Osteoblast (primary cell): ENCODE measurements around the gene PTBP2. TPM values are rescaled to one million over a fixed set of nuclear protein-coding genes. Genes with fewer than 3 reads are reported as not detected.

ENCODE experiments used
- DNase-seq: peaks from one replicate; pipeline ENCODE4 v3.0.0; 2011; ENCODE audit warnings: low spot score, mixed read lengths; ENCODE audit not compliant: insufficient read length; ENCODE audit errors: missing footprints
- H2AFZ ChIP-seq: 2 replicates; pipeline ENCODE4 v1.6.0; 2011; ENCODE audit warnings: mild to moderate bottlenecking, low read length
- H3K27ac ChIP-seq: 2 replicates; pipeline ENCODE4 v1.5.1; 2011; ENCODE audit warnings: mild to moderate bottlenecking, low read depth, low read length, moderate library complexity
- H3K27me3 ChIP-seq: 2 replicates; pipeline ENCODE4 v1.6.0; 2012; ENCODE audit warnings: mild to moderate bottlenecking, control low read depth, inconsistent platforms, low read length, moderate library complexity; ENCODE audit not compliant: insufficient read depth
- H3K36me3 ChIP-seq: 2 replicates; pipeline ENCODE4 v1.5.1; 2011; ENCODE audit warnings: mild to moderate bottlenecking, low read length, control low read depth, moderate library complexity; ENCODE audit not compliant: insufficient read depth
- H3K4me1 ChIP-seq: 2 replicates; pipeline ENCODE4 v1.5.1; 2011; ENCODE audit warnings: mild to moderate bottlenecking, low read length, control low read depth, moderate library complexity; ENCODE audit not compliant: insufficient read depth
- H3K4me2 ChIP-seq: 2 replicates; pipeline ENCODE4 v1.6.0; 2011; ENCODE audit warnings: mild to moderate bottlenecking, low read length; ENCODE audit not compliant: insufficient read depth
- H3K4me3 ChIP-seq: fragments of 200-600 bp; sonication (generic); 3 replicates; pipeline ENCODE4 v1.5.1; 2012; ENCODE audit warnings: mild to moderate bottlenecking, low read length, inconsistent platforms; ENCODE audit not compliant: insufficient read depth
- H3K79me2 ChIP-seq: 2 replicates; pipeline ENCODE4 v1.6.0; 2012; ENCODE audit warnings: mild to moderate bottlenecking, low read length, control low read depth, inconsistent platforms; ENCODE audit not compliant: insufficient read depth
- H3K9me3 ChIP-seq: 2 replicates; pipeline ENCODE4 v1.5.1; 2011; ENCODE audit warnings: low read depth, low read length, control low read depth
- H4K20me1 ChIP-seq: 2 replicates; pipeline ENCODE4 v1.6.0; 2012; ENCODE audit warnings: mild to moderate bottlenecking, low read length, control low read depth; ENCODE audit not compliant: insufficient read depth
- CTCF ChIP-seq: IDR thresholded peaks from 2 replicates; pipeline ENCODE4 v1.5.1; 2011; ENCODE audit warnings: mild to moderate bottlenecking, low read depth, low read length, moderate library complexity; ENCODE audit errors: extremely low read depth
- total RNA-seq: library from RNA; depleted of rRNA; stranded (reverse); fragments of >200 nt; gene quantifications from 2 replicates; pipeline ENCODE4 v1.2.3, GENCODE V29; 2012

The PTBP2 gene
- total RNA-seq, 1 donor: 17.0 TPM

- peaks cover 10% of the 10 kb centered on the region for H3K36me3 ChIP-seq
- no peaks in the 10 kb centered on the region for H3K4me1 ChIP-seq
- H3K27ac ChIP-seq: no peak overlapping the region
- H3K4me2 ChIP-seq: no peak overlapping the region
- no peaks in the 10 kb centered on the region for H3K79me2 ChIP-seq
- no peak for TF ChIP-seq CTCF
- no peaks in the 10 kb centered on the region for H3K9me3 ChIP-seq
- H3K27me3 ChIP-seq: no peaks in the 10 kb centered on the region
- no peaks in the 10 kb centered on the region for H4K20me1 ChIP-seq
- no peak overlapping the region for H2AFZ ChIP-seq
- peak; percentile 39 for DNase-seq
- H3K4me3 ChIP-seq: no peak overlapping the region
These were observed 99.1 kb downstream of the PTBP2 start for GRCh38 chr1:96820671-96821070.

GRCh38 chr1:96825231-96825630 is 103.6 kb downstream of the PTBP2 start:
- Histone ChIP-seq H4K20me1 (no peaks in the 10 kb centered on the region), H3K27me3 (no peaks in the 10 kb centered on the region), H3K9me3 (no peaks in the 10 kb centered on the region), H3K79me2 (no peaks in the 10 kb centered on the region), H3K4me1 (no peaks in the 10 kb centered on the region), H3K36me3 (peaks cover 10% of the 10 kb centered on the region), H2AFZ (no peak overlapping the region), H3K27ac (no peak overlapping the region), H3K4me3 (no peak overlapping the region), H3K4me2 (no peak overlapping the region)
- no peak for DNase-seq
- no peak for TF ChIP-seq CTCF

- Histone ChIP-seq H3K4me1 (no peaks in the 10 kb centered on the region), H3K4me2 (no peak overlapping the region), H3K79me2 (no peaks in the 10 kb centered on the region), H4K20me1 (no peaks in the 10 kb centered on the region), H3K4me3 (no peak overlapping the region), H2AFZ (no peak overlapping the region), H3K9me3 (no peaks in the 10 kb centered on the region), H3K27me3 (no peaks in the 10 kb centered on the region), H3K27ac (no peak overlapping the region), H3K36me3 (peaks cover 10% of the 10 kb centered on the region)
- TF ChIP-seq CTCF: no peak
- no peak for DNase-seq
These were observed 104.5 kb downstream of the PTBP2 start for GRCh38 chr1:96825950-96826576.

- Histone ChIP-seq H3K27me3 (no peaks in the 10 kb centered on the region), H3K4me3 (no peak overlapping the region), H3K4me1 (no peaks in the 10 kb centered on the region), H3K4me2 (no peak overlapping the region), H4K20me1 (no peaks in the 10 kb centered on the region), H3K79me2 (no peaks in the 10 kb centered on the region), H2AFZ (no peak overlapping the region), H3K9me3 (no peaks in the 10 kb centered on the region), H3K27ac (no peak overlapping the region), H3K36me3 (no peaks in the 10 kb centered on the region)
- no peak for TF ChIP-seq CTCF
- DNase-seq: no peak
These were observed 111.8 kb downstream of the PTBP2 start for GRCh38 chr1:96833376-96833775.
